Measurements from ENCODE around the gene GALNT18. TPM values are rescaled to one million over a fixed set of nuclear protein-coding genes. Genes with fewer than 3 reads are reported as not detected.

The GALNT18 gene
- total and polyA plus RNA-seq, 7 experiments from 2014 or later = 0.15 to 1.7 (median 0.20) TPM; not detected in 4

GRCh38 chr11:11426226-11426952 is 195.4 kb downstream of the GALNT18 start:
- Mint-ChIP-seq H3K27ac (no peak overlapping the region), H3K4me3 (no peak overlapping the region), H3K4me1 (peaks cover 0 to 2% (median 0%) of the 10 kb centered on the region in 7 donors), H3K36me3 (no peaks in the 10 kb centered on the region), H3K9me3 (no peaks in the 10 kb centered on the region), H3K27me3 (peaks cover 0 to 13% (median 4%) of the 10 kb centered on the region in 5 donors)
- Histone ChIP-seq H3K27ac (ENCODE audit: low read depth, low read length) (no peak overlapping the region), H3K9me3 (ENCODE audit: control insufficient read depth in 2 of 3, low read length in 3 of 3) (no peaks in the 10 kb centered on the region), H3K4me1 (ENCODE audit: control insufficient read depth in 2 of 2, insufficient read depth in 2 of 2, low read length in 2 of 2) (no peaks in the 10 kb centered on the region), H3K4me3 (ENCODE audit: low read length) (no peak overlapping the region), H3K36me3 (ENCODE audit: control insufficient read depth in 2 of 3, insufficient read depth in 3 of 3, low read length in 3 of 3) (no peaks in the 10 kb centered on the region), H3K27me3 (ENCODE audit: control insufficient read depth in 2 of 2, insufficient read depth in 2 of 2, low read length in 2 of 2) (no peaks in the 10 kb centered on the region)
- POLR2A ChIA-PET = no interaction called here
- CTCF ChIA-PET = no interaction called here
- ATAC-seq = no peak
- no peak for DNase-seq
- intact Hi-C loops (cut with micrococcal nuclease) = no loop called here

- peaks cover 0 to 19% (median 4%) of the 10 kb centered on the region in 5 donors for H3K27me3 Mint-ChIP-seq
- no peak for ATAC-seq
- H3K27ac Mint-ChIP-seq = no peak overlapping the region
- H3K4me1 Mint-ChIP-seq = peaks cover 0 to 2% (median 0%) of the 10 kb centered on the region in 7 donors
- intact Hi-C loops (cut with micrococcal nuclease) = no loop called here
- Histone ChIP-seq H3K27me3 (ENCODE audit: control insufficient read depth in 2 of 2, insufficient read depth in 2 of 2, low read length in 2 of 2) (no peaks in the 10 kb centered on the region), H3K9me3 (ENCODE audit: control insufficient read depth in 2 of 3, low read length in 3 of 3) (no peaks in the 10 kb centered on the region), H3K4me1 (ENCODE audit: control insufficient read depth in 2 of 2, insufficient read depth in 2 of 2, low read length in 2 of 2) (no peaks in the 10 kb centered on the region), H3K27ac (ENCODE audit: low read depth, low read length) (no peak overlapping the region), H3K4me3 (ENCODE audit: low read length) (no peak overlapping the region), H3K36me3 (ENCODE audit: control insufficient read depth in 2 of 3, insufficient read depth in 3 of 3, low read length in 3 of 3) (no peaks in the 10 kb centered on the region)
- H3K4me3 Mint-ChIP-seq = no peak overlapping the region
- H3K9me3 Mint-ChIP-seq = no peaks in the 10 kb centered on the region
- CTCF ChIA-PET = no interaction called here
- no peak for DNase-seq
- POLR2A ChIA-PET = no interaction called here
- no peaks in the 10 kb centered on the region for H3K36me3 Mint-ChIP-seq
Measured at GRCh38 chr11:11425806-11426205, 196.0 kb downstream of the GALNT18 start.

- DNase-seq = no peak
Measured at GRCh38 chr11:11424688-11425087, 197.1 kb downstream of the GALNT18 start.

GRCh38 chr11:11422411-11423128 is 199.2 kb downstream of the GALNT18 start:
- H3K9me3 ChIP-seq (ENCODE audit: control insufficient read depth in 2 of 3, low read length in 3 of 3) = no peaks in the 10 kb centered on the region
- POLR2A ChIA-PET = no interaction called here
- Mint-ChIP-seq H3K36me3 (no peaks in the 10 kb centered on the region), H3K27me3 (peaks cover 0 to 19% (median 3%) of the 10 kb centered on the region in 5 donors), H3K4me3 (no peak overlapping the region), H3K9me3 (no peaks in the 10 kb centered on the region), H3K27ac (no peak overlapping the region), H3K4me1 (peaks cover 0 to 2% (median 0%) of the 10 kb centered on the region in 7 donors)
- DNase-seq (no peak), ATAC-seq (no peak)
- H3K36me3 ChIP-seq (ENCODE audit: control insufficient read depth in 2 of 3, insufficient read depth in 3 of 3, low read length in 3 of 3) = no peaks in the 10 kb centered on the region
- CTCF ChIA-PET = interaction anchor here (0.7 to 0.9 kb wide), 2 partner anchors 8 to 64 kb away, joined by 3 read pairs; no protein-coding TSS in a partner anchor
- H3K4me3 ChIP-seq (ENCODE audit: low read length) = no peak overlapping the region
- H3K27ac ChIP-seq (ENCODE audit: low read depth, low read length) = no peak overlapping the region
- no peaks in the 10 kb centered on the region for H3K4me1 ChIP-seq (ENCODE audit: control insufficient read depth in 2 of 2, insufficient read depth in 2 of 2, low read length in 2 of 2)
- intact Hi-C loops (cut with micrococcal nuclease) = no loop called here
- H3K27me3 ChIP-seq (ENCODE audit: control insufficient read depth in 2 of 2, insufficient read depth in 2 of 2, low read length in 2 of 2) = no peaks in the 10 kb centered on the region

More at GRCh38 chr11:11424688-11425087, 197.1 kb downstream of the GALNT18 start:
- no peak overlapping the region for H3K27ac Mint-ChIP-seq
- intact Hi-C loops (cut with micrococcal nuclease) = no loop called here
- Histone ChIP-seq H3K27ac (ENCODE audit: low read depth, low read length) (no peak overlapping the region), H3K4me1 (ENCODE audit: control insufficient read depth in 2 of 2, insufficient read depth in 2 of 2, low read length in 2 of 2) (no peaks in the 10 kb centered on the region), H3K4me3 (ENCODE audit: low read length) (no peak overlapping the region), H3K9me3 (ENCODE audit: control insufficient read depth in 2 of 3, low read length in 3 of 3) (no peaks in the 10 kb centered on the region), H3K36me3 (ENCODE audit: control insufficient read depth in 2 of 3, insufficient read depth in 3 of 3, low read length in 3 of 3) (no peaks in the 10 kb centered on the region), H3K27me3 (ENCODE audit: control insufficient read depth in 2 of 2, insufficient read depth in 2 of 2, low read length in 2 of 2) (no peaks in the 10 kb centered on the region)
- H3K4me3 Mint-ChIP-seq = no peak overlapping the region
- CTCF ChIA-PET = no interaction called here
- ATAC-seq = no peak
- POLR2A ChIA-PET = no interaction called here
- peaks cover 0 to 20% (median 4%) of the 10 kb centered on the region in 5 donors for H3K27me3 Mint-ChIP-seq
- no peaks in the 10 kb centered on the region for H3K36me3 Mint-ChIP-seq
- H3K9me3 Mint-ChIP-seq = no peaks in the 10 kb centered on the region
- peaks cover 0 to 2% (median 0%) of the 10 kb centered on the region in 7 donors for H3K4me1 Mint-ChIP-seq

- Histone ChIP-seq H3K27ac (ENCODE audit: low read depth, low read length) (no peak overlapping the region), H3K9me3 (ENCODE audit: control insufficient read depth in 2 of 3, low read length in 3 of 3) (no peaks in the 10 kb centered on the region), H3K36me3 (ENCODE audit: control insufficient read depth in 2 of 3, insufficient read depth in 3 of 3, low read length in 3 of 3) (no peaks in the 10 kb centered on the region), H3K4me3 (ENCODE audit: low read length) (no peak overlapping the region), H3K27me3 (ENCODE audit: control insufficient read depth in 2 of 2, insufficient read depth in 2 of 2, low read length in 2 of 2) (no peaks in the 10 kb centered on the region), H3K4me1 (ENCODE audit: control insufficient read depth in 2 of 2, insufficient read depth in 2 of 2, low read length in 2 of 2) (no peaks in the 10 kb centered on the region)
- Mint-ChIP-seq H3K4me1 (peaks cover 0 to 5% (median 0%) of the 10 kb centered on the region in 7 donors), H3K27ac (no peak overlapping the region), H3K36me3 (no peaks in the 10 kb centered on the region), H3K9me3 (no peaks in the 10 kb centered on the region), H3K27me3 (peaks cover 5 to 24% (median 9%) of the 10 kb centered on the region in 5 donors), H3K4me3 (no peak overlapping the region)
- ChIA-PET CTCF (no interaction called here), POLR2A (no interaction called here)
- intact Hi-C loops (cut with micrococcal nuclease) = no loop called here
- ATAC-seq (no peak), DNase-seq (no peak)
Measured at GRCh38 chr11:11421509-11421908, 200.3 kb downstream of the GALNT18 start.

- H3K36me3 ChIP-seq (ENCODE audit: control insufficient read depth in 2 of 3, insufficient read depth in 3 of 3, low read length in 3 of 3) = no peaks in the 10 kb centered on the region
- Mint-ChIP-seq H3K36me3 (no peaks in the 10 kb centered on the region), H3K4me1 (peaks cover 0 to 8% (median 0%) of the 10 kb centered on the region in 7 donors), H3K9me3 (no peaks in the 10 kb centered on the region), H3K4me3 (no peak overlapping the region), H3K27me3 (peaks cover 10 to 29% (median 11%) of the 10 kb centered on the region in 5 donors), H3K27ac (no peak overlapping the region)
- no peak overlapping the region for H3K27ac ChIP-seq (ENCODE audit: low read depth, low read length)
- DNase-seq (no peak), ATAC-seq (no peak)
- H3K9me3 ChIP-seq (ENCODE audit: control insufficient read depth in 2 of 3, low read length in 3 of 3) = no peaks in the 10 kb centered on the region
- H3K4me1 ChIP-seq (ENCODE audit: control insufficient read depth in 2 of 2, insufficient read depth in 2 of 2, low read length in 2 of 2) = no peaks in the 10 kb centered on the region
- CTCF ChIA-PET = no interaction called here
- POLR2A ChIA-PET = no interaction called here
- no peaks in the 10 kb centered on the region for H3K27me3 ChIP-seq (ENCODE audit: control insufficient read depth in 2 of 2, insufficient read depth in 2 of 2, low read length in 2 of 2)
- intact Hi-C loops (cut with micrococcal nuclease) = no loop called here
- no peak overlapping the region for H3K4me3 ChIP-seq (ENCODE audit: low read length)
Measured at GRCh38 chr11:11420899-11421285, 200.9 kb downstream of the GALNT18 start.

Data from naive thymus-derived CD4-positive, alpha-beta T cell (primary cell).